GM23338 (cell line): Measurements from ENCODE around the gene ZNF512.

Source experiments
- CREB1 ChIP-seq: fragments of 250-450 bp; sonication (Bioruptor Pico); IDR thresholded peaks from 2 replicates; pipeline ENCODE4 v1.5.0; 2020; ENCODE audit warnings: low read depth, mild to moderate bottlenecking, moderate library complexity
- CTCF ChIP-seq, 2 experiments: fragments of 200-600 bp in 1 of 2; sonication (generic) in 1 of 2; conservative IDR thresholded peaks; 2 replicates each; pipeline versions ENCODE4 v1.5.1 to v1.6.1; 2016 to 2017; ENCODE audit warnings: antibody characterized with exemption in 2 of 2, low read depth in 2 of 2, mild to moderate bottlenecking in 2 of 2, moderate library complexity in 1 of 2
- EZH2 ChIP-seq: fragments of 200-600 bp; sonication (generic); IDR thresholded peaks from one replicate; pipeline ENCODE4 v1.8.0; 2017; ENCODE audit warnings: antibody characterized with exemption, mild to moderate bottlenecking, low read depth; ENCODE audit not compliant: unreplicated experiment
- EZH2phosphoT487 ChIP-seq: fragments of 200-600 bp; sonication (generic); IDR thresholded peaks from one replicate; pipeline ENCODE4 v1.8.1; 2018; ENCODE audit warnings: antibody characterized with exemption; ENCODE audit not compliant: unreplicated experiment
- NANOG ChIP-seq: IDR thresholded peaks from 2 replicates; pipeline ENCODE4 v1.6.1; 2016; ENCODE audit warnings: antibody characterized with exemption, borderline replicate concordance
- POLR2AphosphoS5 ChIP-seq: IDR thresholded peaks from 2 replicates; pipeline ENCODE4 v1.6.1; 2016; ENCODE audit warnings: antibody characterized with exemption, low read depth
- REST ChIP-seq: IDR thresholded peaks from one replicate; pipeline ENCODE4 v1.6.1; 2018; ENCODE audit warnings: antibody characterized with exemption; ENCODE audit not compliant: unreplicated experiment
- ZNF114 ChIP-seq: fragments of 250-450 bp; sonication (Bioruptor Pico); IDR thresholded peaks from 2 replicates; pipeline ENCODE4 v1.5.0; 2020; ENCODE audit warnings: mild to moderate bottlenecking, moderate library complexity
- ZNF331 ChIP-seq: fragments of 250-450 bp; sonication (Bioruptor Pico); IDR thresholded peaks from 2 replicates; pipeline ENCODE4 v1.5.0; 2020; ENCODE audit warnings: low read depth, mild to moderate bottlenecking, moderate library complexity
- ZNF462 ChIP-seq: fragments of 250-450 bp; sonication (Bioruptor Pico); IDR thresholded peaks from 2 replicates; pipeline ENCODE4 v1.5.0; 2020; ENCODE audit warnings: mild to moderate bottlenecking, moderate library complexity

- TF ChIP-seq CTCF (conservative IDR thresholded peaks at IDR 0.05; ENCODE audit: low read depth in 2 of 2): no peak
- no peak for TF ChIP-seq REST
- TF ChIP-seq EZH2phosphoT487: no peak
- TF ChIP-seq EZH2: no peak
- TF ChIP-seq POLR2AphosphoS5: no peak
- TF ChIP-seq ZNF114 (CRISPR knock-in tag): no peak
- TF ChIP-seq NANOG: no peak
- no peak for TF ChIP-seq ZNF462
- no peak for TF ChIP-seq ZNF331 (CRISPR knock-in tag)
- no peak for TF ChIP-seq CREB1 (CRISPR knock-in tag)
Measured at GRCh38 chr2:27613985-27614384, 31.1 kb downstream of the ZNF512 start.
